Activated CD4-positive, alpha-beta T cell treated with anti-CD3 and anti-CD28 coated beads, Interleukin-2, amount 50 U/mL, for 16 hours (primary cell): Measurements from ENCODE around the gene CNNM3.
A peak's percentile ranks its signal among the peaks of the same experiment; 100 is the strongest.

ENCODE experiments used
- DNase-seq: peaks from one replicate; pipeline ENCODE4 v3.0.0-alpha.2; 2020

CNNM3 gene

DNA sequence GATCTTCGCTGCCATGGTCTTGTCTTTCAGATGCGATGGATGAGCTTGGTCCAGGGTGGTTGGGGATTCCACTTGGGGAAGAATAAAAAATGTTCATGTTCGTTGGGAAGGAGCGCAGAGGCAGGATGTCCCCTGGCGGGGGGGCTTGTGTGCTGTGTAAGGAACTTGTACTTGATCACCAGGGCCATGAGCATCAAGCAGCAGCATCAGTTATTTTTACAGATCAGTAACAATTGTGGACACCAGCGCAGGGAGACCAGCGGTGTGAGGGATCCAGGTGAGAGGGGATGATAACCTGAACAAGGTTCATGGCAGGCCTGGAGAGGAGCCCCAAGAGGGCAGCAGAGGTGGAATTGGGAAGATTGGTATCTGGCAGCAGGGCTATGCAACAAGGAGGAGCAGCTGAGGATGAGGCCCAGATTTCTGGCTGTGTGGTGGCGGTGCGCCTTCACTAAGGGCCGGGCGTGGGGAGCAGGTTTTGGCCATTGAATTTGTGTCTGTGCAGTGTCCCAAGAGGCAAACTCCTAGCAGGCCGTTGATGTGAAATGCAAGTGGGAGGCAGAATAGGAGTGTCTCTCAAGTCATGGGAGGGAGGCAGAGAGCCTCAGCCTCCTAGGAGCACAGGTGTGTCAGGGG is 3.9 kb downstream of the CNNM3 start:
- DNase-seq = no peak

DNA sequence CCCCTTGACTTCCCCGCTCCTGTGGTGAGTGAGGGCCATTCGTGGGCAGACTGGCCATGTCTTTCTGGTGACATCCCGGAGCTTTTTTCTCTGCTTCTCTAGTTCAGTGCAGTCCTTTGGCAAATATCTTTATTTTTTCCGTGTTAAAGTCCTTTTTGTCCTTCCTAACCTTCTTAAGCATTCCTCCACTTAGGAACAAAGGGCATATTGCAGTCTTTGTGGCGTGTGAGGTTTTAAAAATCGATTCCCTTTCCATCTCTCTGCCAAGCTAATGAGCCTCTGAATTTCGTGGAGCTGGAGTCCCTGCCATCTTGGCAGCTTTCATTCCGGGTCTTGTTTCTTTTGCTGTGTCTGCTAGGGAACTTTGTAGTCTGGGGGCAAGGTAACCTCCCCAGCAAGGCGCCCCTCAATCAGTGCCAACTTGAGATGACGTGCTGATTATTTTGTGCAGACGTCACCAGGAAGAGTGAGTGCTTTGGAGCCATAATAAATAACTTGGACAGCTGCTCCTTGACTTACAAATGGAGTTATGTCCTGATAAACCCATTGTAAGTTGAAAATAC is 5.1 kb downstream of the CNNM3 start:
- DNase-seq = no peak

DNA sequence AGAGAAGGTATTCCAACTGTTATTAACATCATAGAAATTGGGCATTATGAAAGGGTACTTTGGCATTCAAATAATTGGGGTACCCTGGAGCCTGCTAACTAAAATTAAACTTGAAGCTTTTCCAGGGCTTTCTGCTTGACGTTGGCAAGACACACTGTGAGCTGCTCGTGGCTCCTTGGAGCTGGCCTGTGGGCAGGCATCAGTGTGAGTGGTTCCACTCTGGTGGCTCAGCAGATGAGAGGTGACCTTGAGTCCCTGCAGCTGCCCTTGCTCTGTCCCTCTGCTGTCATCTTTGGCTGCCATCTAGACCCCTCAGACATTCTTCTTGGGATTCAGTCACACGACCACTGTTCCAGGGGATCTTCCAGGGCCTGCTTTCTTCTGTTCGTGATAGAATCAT is 6.7 kb downstream of the CNNM3 start:
- no peak for DNase-seq

DNA sequence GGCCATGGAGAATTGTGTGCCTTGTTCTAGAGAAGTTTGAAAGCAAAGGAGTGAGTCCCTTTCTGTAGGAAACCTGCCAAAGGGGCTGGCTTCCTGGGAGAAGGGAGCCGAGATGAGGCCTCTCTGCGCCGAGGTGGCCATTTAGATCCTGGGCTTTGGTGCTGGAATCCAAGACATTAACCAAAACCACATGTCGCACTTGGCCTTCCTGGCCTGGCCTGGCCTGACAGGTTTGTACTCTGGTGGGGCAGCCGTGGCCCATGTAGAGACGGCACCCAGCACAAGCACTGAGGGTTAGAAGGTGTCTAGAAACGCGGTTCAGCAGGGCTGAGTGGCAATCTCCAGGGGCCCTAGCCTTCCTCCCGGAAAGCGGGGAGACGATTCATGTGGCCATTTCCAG is 7.1 kb downstream of the CNNM3 start:
- no peak for DNase-seq

DNA sequence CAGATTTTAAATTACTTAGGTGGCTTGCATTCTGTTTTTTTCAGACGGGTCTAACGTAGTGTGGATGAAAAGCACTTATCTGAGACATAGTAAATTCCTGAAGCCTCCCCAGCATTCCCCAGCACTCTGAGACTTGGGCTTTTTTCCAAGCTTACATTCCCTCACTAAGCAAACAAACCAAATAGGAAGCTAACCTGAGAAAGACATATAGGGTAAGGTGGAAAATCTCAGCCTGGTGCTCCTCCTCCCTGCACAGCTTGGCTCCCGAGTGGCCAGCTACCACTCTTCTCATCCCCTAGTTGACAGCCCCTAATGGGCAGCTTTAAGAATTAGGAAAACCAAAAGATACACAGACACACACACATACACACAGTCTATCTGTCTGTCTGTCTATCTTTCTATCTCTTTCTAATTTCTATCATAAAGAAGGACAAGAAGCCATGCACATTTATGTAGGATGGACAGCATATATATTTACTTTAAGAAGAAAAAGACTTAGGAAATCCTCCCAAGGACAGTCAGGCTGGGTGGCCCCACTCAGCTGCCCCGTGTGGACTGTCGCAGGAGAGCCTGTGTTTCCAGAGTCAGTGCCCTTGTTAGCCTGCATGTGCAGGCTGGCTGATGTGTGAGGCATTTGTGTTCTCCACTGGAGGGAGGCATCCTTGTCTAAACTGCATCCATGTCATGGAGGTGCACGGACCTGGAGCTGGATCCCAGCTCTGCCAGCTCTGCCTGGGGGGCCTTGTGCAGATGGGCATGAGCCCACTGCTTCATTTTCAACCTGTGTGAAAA is 8.2 kb downstream of the CNNM3 start:
- DNase-seq = no peak

DNA sequence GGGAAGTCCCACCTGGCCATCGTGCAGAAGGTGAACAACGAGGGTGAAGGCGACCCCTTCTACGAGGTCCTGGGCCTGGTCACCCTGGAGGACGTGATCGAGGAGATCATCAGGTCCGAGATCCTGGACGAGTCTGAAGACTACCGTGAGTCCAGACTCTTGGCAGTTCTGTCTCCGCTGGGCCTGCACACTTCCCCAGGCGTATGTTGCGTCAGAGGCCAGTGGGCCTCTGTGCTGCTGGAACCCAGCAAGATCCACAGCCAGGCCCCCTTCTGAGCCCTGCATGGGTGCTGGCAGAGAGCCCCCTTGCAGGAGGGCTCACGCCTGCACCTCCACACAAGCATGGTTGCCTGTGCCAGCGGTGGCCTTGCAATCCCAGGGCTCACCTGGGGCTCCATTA is 9.0 kb downstream of the CNNM3 start:
- no peak for DNase-seq

- DNase-seq = no peak
Measured at GRCh38 chr2:96826546-96827278, 10.6 kb downstream of the CNNM3 start.

GRCh38 chr2:96828436-96828835 is 12.4 kb downstream of the CNNM3 start:
- no peak for DNase-seq

GRCh38 chr2:96828874-96829273 is 12.8 kb downstream of the CNNM3 start:
- DNase-seq = no peak

DNA sequence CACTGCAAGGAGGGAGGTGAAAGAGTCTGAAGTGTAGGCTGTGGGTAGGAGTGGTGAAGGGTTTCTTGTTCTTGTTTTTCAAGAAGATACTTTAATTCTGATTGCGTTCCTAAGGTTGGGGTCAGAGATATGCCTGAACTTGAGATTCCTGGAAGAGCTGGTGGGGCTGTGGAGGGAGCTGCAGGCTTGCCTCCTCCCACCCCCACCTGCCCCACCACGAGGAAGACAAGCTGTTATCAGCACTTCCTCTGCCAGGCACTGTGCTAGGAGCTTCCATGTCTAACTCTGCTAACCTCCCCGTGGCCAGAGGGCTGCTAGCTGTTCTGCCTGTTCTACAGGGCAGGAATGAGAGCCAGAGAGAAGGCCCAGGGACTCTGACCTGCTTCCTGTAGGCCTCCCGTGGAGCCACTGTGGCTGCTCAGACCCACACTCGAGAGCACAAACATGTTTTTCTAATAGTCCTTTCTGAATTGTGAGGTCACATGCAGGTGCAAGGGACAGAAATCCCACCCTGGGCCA is 14.0 kb downstream of the CNNM3 start:
- no peak for DNase-seq

DNA sequence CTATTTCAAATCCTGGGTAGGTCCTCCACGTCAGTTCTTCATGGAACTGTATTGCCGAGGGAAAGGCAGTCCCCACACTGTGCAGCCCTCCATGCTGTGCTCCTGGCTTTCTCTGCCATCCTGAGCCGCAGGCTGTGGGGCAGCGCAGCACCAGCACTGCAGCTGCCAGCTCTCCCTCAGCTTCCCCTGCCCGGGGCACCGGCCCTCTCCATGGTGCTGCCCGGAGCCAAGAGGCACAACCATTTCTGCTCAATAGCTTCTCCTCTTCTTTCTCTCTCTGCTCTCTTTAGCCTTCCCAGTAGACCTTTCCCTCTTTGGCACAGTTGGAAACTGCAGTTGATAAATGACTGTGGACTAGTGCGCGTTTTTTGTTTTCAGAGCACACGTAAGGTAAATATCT is 15.6 kb downstream of the CNNM3 start:
- DNase-seq = no peak

- DNase-seq = no peak
Measured at GRCh38 chr2:96832408-96832753, 16.3 kb downstream of the CNNM3 start.

DNA sequence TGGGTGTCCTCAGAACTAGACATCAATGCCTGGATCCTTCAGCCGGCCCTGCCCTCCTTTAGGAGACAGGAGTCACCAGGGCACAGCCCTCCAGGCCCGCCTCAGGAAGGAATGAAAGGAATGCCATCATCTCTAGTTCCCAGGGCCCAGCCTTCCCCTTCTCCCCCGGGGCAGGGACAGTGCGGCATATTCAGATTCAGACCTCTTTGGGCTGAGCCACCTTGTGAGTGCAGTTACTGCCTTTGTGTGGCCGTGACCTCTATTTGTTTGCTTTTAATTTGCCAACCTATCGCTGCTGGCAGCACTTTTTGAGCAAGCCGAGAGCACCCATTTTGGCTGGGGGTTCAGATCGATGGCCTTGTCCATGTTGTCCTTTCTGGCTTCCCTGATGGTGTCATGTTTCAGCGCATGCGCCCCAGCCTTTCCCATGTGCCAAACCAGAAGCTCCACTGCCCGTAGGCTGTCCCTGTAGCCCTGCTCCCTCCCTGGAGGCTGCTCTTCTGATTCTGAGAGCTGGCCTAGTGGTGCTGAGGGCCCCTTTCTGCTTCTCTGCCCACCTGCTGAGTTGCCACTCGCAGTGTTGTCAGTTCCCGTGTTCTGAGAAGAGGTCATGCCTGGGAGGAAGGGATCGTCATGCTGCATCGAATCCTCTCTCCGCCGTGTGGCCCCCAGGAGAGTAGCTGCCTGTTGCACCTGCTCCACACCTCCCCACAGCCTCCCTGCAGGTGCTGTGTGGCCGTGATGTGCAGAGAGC is 16.9 kb downstream of the CNNM3 start:
- no peak for DNase-seq

- no peak for DNase-seq
Measured at GRCh38 chr2:96835830-96836229, 19.8 kb downstream of the CNNM3 start.

DNA sequence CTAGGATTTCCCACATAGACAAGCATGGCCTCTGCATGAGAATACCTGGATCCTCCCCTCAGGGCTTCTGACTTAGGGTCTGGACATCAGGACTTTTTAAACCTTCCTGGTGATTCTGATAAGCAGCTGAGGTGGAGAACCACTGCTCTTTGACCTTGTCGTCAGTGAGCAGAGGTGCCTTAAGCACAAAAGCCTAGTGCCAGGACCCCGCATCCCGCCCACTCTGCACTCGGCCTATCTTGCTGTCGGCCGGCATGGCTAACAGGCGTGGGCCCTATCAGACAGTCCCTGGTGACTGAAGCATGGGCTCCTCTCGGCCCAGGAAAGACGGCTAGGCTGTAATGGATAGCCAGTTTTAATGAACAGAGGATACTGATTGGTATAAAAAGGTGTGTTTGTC is 21.5 kb downstream of the CNNM3 start:
- DNase-seq = no peak

- no peak for DNase-seq
Measured at GRCh38 chr2:96838345-96839292, 22.6 kb downstream of the CNNM3 start.

DNA sequence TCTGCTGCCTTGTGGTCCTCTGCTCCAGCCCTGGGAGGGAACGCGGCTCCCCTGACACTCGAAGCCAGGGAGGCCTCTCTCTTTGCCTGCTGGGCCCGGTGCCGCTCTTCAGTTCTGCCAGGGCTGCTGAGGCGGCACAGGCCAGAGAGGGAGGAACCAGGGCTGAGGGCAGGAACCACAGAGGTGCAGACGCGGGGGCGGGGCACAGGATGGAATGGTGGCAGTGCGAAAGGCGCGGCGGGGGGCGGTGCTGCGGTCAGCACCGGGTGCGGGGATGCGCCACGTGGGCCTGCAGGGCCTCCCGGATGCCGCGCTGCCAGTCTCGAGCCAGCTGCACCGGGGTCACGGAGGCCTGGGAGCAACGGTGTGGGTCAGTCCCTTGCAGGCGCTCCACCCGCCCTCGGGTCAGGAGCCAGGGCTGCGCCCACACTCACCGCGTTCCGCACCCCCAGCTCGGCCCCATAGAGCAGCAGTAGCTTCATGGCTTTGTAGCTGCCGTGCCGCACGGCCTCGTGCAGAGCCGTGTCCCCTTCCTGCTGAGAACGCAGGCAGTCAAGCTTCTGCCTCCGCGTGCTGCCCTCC is 23.3 kb downstream of the CNNM3 start:
- peak; percentile 89 for DNase-seq

- DNase-seq = no peak
Measured at GRCh38 chr2:96839875-96840850, 24.1 kb downstream of the CNNM3 start.

- DNase-seq = no peak
Measured at GRCh38 chr2:96841701-96842495, 25.8 kb downstream of the CNNM3 start.
